ENCODE data around the gene IFT80. TPM values are rescaled to one million over a fixed set of nuclear protein-coding genes. Genes with fewer than 3 reads are reported as not detected.

IFT80 gene
- total RNA-seq, 1 donor from 2014 or later = 11.0 TPM

Other genes starting within 250 kb of the IFT80 start
- 5.9 TPM for gene C3orf80, start 173.8 kb downstream of the IFT80 start, total RNA-seq
- gene SMC4, start 425 bp upstream of the IFT80 start, total RNA-seq = 75.4 TPM
- 10.3 TPM for gene TRIM59, start 50.6 kb upstream of the IFT80 start, total RNA-seq
- gene KPNA4, start 166.3 kb upstream of the IFT80 start, total RNA-seq = 41.7 TPM